H1 (cell line): ENCODE measurements around the gene GPER1. TPM values are rescaled to one million over a fixed set of nuclear protein-coding genes. Genes with fewer than 3 reads are reported as not detected.

Experiments
- CTCF ChIA-PET: fragments of 300-600 bp; sonication (Branson Sonifier 250); formaldehyde crosslinking; loops from one replicate; lab custom pipeline; 2021; ENCODE audit not compliant: partially characterized antibody; lab: Charles Lee
- POLR2A ChIA-PET: fragments of 300-600 bp; sonication (Branson Sonifier 250); formaldehyde crosslinking; loops from one replicate; lab custom pipeline; 2021; ENCODE audit warnings: inconsistent platforms; ENCODE audit not compliant: partially characterized antibody; lab: Charles Lee
- DNase-seq, 2 experiments: peaks; one replicate each; pipeline versions ENCODE4 v3.0.0 to v3.0.0-alpha.2; 2010 to 2022; ENCODE audit warnings: low spot score in 2 of 2, low read depth in 1 of 2, mixed read lengths in 1 of 2
- FAIRE-seq: peaks from 2 replicates; lab custom pipeline; 2011; peaks lifted over from hg19 to GRCh38; lab: Jason Lieb, UNC
- H2AFZ ChIP-seq: 2 replicates; pipeline ENCODE4 v1.8.1; 2012; ENCODE audit warnings: low read length, inconsistent platforms
- H2AK5ac ChIP-seq: 2 replicates; pipeline ENCODE4 v1.6.1; 2013; ENCODE audit warnings: low read depth, low read length
- H2BK120ac ChIP-seq: replicated peaks from 2 replicates; pipeline ENCODE3; 2013; ENCODE audit warnings: low read depth, low read length, inconsistent platforms
- H2BK12ac ChIP-seq: 2 replicates; pipeline ENCODE4 v1.6.1; 2013; ENCODE audit warnings: low read depth, low read length
- H2BK15ac ChIP-seq: 2 replicates; pipeline ENCODE4 v1.6.1; 2013; ENCODE audit warnings: low read length
- H2BK20ac ChIP-seq: 2 replicates; pipeline ENCODE4 v1.6.1; 2013; ENCODE audit warnings: low read length
- H2BK5ac ChIP-seq: 2 replicates; pipeline ENCODE4 v1.6.1; 2013; ENCODE audit warnings: low read depth, low read length
- H3K14ac ChIP-seq: 2 replicates; pipeline ENCODE4 v1.6.1; 2013; ENCODE audit warnings: inconsistent platforms; ENCODE audit not compliant: insufficient read length
- H3K18ac ChIP-seq: 2 replicates; pipeline ENCODE4 v1.6.1; 2013; ENCODE audit warnings: low read length; ENCODE audit errors: extremely low read depth
- H3K23ac ChIP-seq: 2 replicates; pipeline ENCODE4 v1.6.1; 2013; ENCODE audit warnings: inconsistent platforms; ENCODE audit not compliant: insufficient read length
- H3K23me2 ChIP-seq: 2 replicates; pipeline ENCODE4 v1.6.1; 2013; ENCODE audit warnings: low read depth, low read length
- H3K27ac ChIP-seq: 2 replicates; pipeline ENCODE4 v1.6.1; 2011; ENCODE audit warnings: low read depth, low read length, inconsistent platforms
- H3K27me3 ChIP-seq, 4 experiments: replicated peaks in 1 of 4; 1 replicate in 1 of 4; 2 replicates in 3 of 4; pipeline versions ENCODE4 v1.6.1 to v1.8.1; 2011 to 2013; ENCODE audit warnings: low read length in 3 of 4, mild to moderate bottlenecking in 3 of 4, inconsistent platforms in 2 of 4, mixed read lengths in 2 of 4, moderate library complexity in 1 of 4; ENCODE audit not compliant: control insufficient read depth in 3 of 4, insufficient read depth in 3 of 4; ENCODE audit errors: extremely low read depth in 1 of 4
- H3K36me3 ChIP-seq, 4 experiments: 2 replicates each; pipeline versions ENCODE4 v1.6.1 to v1.8.1; 2011 to 2013; ENCODE audit warnings: mild to moderate bottlenecking in 4 of 4, low read length in 3 of 4, moderate library complexity in 2 of 4, control low read depth in 1 of 4, inconsistent platforms in 1 of 4; ENCODE audit not compliant: insufficient read depth in 4 of 4, control insufficient read depth in 2 of 4
- H3K4ac ChIP-seq: replicated peaks from 2 replicates; pipeline ENCODE3; 2013; ENCODE audit warnings: low read length, low read depth, mixed read lengths, inconsistent platforms; ENCODE audit not compliant: insufficient read length
- H3K4me1 ChIP-seq, 4 experiments: replicated peaks in 1 of 4; 1 replicate in 1 of 4; 2 replicates in 3 of 4; pipeline versions ENCODE4 v1.6.1 to v1.8.1; 2011 to 2013; ENCODE audit warnings: low read length in 3 of 4, inconsistent platforms in 2 of 4, mixed read lengths in 1 of 4; ENCODE audit not compliant: insufficient read depth in 4 of 4, control insufficient read depth in 3 of 4
- H3K4me2 ChIP-seq, 2 experiments: 2 replicates each; pipeline versions ENCODE4 v1.6.1 to v1.8.1; 2011 to 2013; ENCODE audit warnings: low read depth in 2 of 2, low read length in 2 of 2, control low read depth in 1 of 2, inconsistent platforms in 1 of 2, mild to moderate bottlenecking in 1 of 2; ENCODE audit not compliant: insufficient read depth in 1 of 2
- H3K4me3 ChIP-seq, 4 experiments: fragments of 200-600, 300-600 bp in 1 of 4; sonication (generic), shearing (Covaris generic), sonication (Bioruptor Twin) in 1 of 4; 2 replicates each; pipeline versions ENCODE4 v1.5.1 to v1.8.1; 2011 to 2016; ENCODE audit warnings: low read length in 4 of 4, low read depth in 3 of 4, control low read depth in 2 of 4, inconsistent platforms in 2 of 4, mild to moderate bottlenecking in 2 of 4, mixed read lengths in 1 of 4, moderate library complexity in 1 of 4; ENCODE audit not compliant: insufficient read depth in 2 of 4; ENCODE audit errors: extremely low read depth in 1 of 4
- H3K56ac ChIP-seq: replicated peaks from 2 replicates; pipeline ENCODE3; 2013; ENCODE audit warnings: low read depth, mild to moderate bottlenecking, mixed read lengths, low read length, inconsistent platforms; ENCODE audit not compliant: insufficient read length
- H3K79me1 ChIP-seq: 2 replicates; pipeline ENCODE4 v1.6.1; 2013; ENCODE audit warnings: low read depth, low read length, control low read depth
- H3K79me2 ChIP-seq, 2 experiments: 2 replicates each; pipeline versions ENCODE4 v1.6.1 to v1.8.1; 2012 to 2013; ENCODE audit warnings: low read length in 2 of 2, mild to moderate bottlenecking in 2 of 2, inconsistent platforms in 1 of 2; ENCODE audit not compliant: insufficient read depth in 2 of 2, control insufficient read depth in 1 of 2
- H3K9ac ChIP-seq, 4 experiments: replicated peaks in 1 of 4; 1 replicate in 1 of 4; 2 replicates in 3 of 4; pipeline versions ENCODE4 v1.6.1 to v1.8.1; 2011 to 2013; ENCODE audit warnings: low read depth in 3 of 4, low read length in 3 of 4, control low read depth in 2 of 4, mild to moderate bottlenecking in 2 of 4, moderate library complexity in 2 of 4, inconsistent platforms in 1 of 4; ENCODE audit errors: extremely low read depth in 1 of 4
- H3K9me3 ChIP-seq, 2 experiments: 2 replicates each; pipeline versions ENCODE4 v1.6.1 to v1.8.1; 2012 to 2013; ENCODE audit warnings: mild to moderate bottlenecking in 2 of 2, moderate library complexity in 2 of 2, control low read depth in 1 of 2, inconsistent platforms in 1 of 2, low read depth in 1 of 2, low read length in 1 of 2, mixed read lengths in 1 of 2; ENCODE audit not compliant: insufficient read depth in 2 of 2
- H4K20me1 ChIP-seq, 2 experiments: replicated peaks in 1 of 2; 2 replicates each; pipeline versions ENCODE3 to v1.8.1; 2011 to 2013; ENCODE audit warnings: inconsistent platforms in 2 of 2, low read length in 2 of 2, mild to moderate bottlenecking in 1 of 2; ENCODE audit not compliant: insufficient read depth in 2 of 2, control insufficient read depth in 1 of 2
- H4K5ac ChIP-seq: 2 replicates; pipeline ENCODE4 v1.6.1; 2013; ENCODE audit warnings: low read length, low read depth, mixed read lengths, inconsistent platforms; ENCODE audit not compliant: insufficient read length
- H4K8ac ChIP-seq: 2 replicates; pipeline ENCODE4 v1.8.0; 2013; ENCODE audit warnings: mild to moderate bottlenecking, moderate library complexity, low read length, inconsistent platforms; ENCODE audit not compliant: insufficient read depth; ENCODE audit errors: extremely low read depth
- H4K91ac ChIP-seq: replicated peaks from 2 replicates; pipeline ENCODE3; 2013; ENCODE audit warnings: low read length, mixed read lengths, inconsistent platforms; ENCODE audit not compliant: insufficient read length
- BRCA1 ChIP-seq: IDR thresholded peaks from 2 replicates; pipeline ENCODE4 v1.6.1; 2012; ENCODE audit warnings: low read depth, low read length, improper control_type of control experiment
- CBX8 ChIP-seq: fragments of 300-800, 300-1000 bp; sonication (generic); IDR thresholded peaks from 2 replicates; pipeline ENCODE4 v1.7.1; 2016; ENCODE audit warnings: low read depth, low read length, borderline replicate concordance
- CHD2 ChIP-seq: IDR thresholded peaks from 2 replicates; pipeline ENCODE4 v1.6.1; 2012; ENCODE audit warnings: low read length, improper control_type of control experiment
- KDM1A ChIP-seq: fragments of 200-600, 300-600 bp; sonication (generic); IDR thresholded peaks from 2 replicates; pipeline ENCODE4 v1.7.1; 2016; ENCODE audit warnings: mild to moderate bottlenecking, low read length, borderline replicate concordance
- PHF8 ChIP-seq: fragments of 200-600 bp; sonication (generic); conservative IDR thresholded peaks from 2 replicates; pipeline ENCODE4 v1.7.1; 2012; ENCODE audit warnings: low read depth, mild to moderate bottlenecking, inconsistent platforms, low read length, moderate library complexity
- RAD21 ChIP-seq, 2 experiments: IDR thresholded peaks in 1 of 2; conservative IDR thresholded peaks in 1 of 2; 2 replicates each; pipeline ENCODE4 v1.6.1; 2011; ENCODE audit warnings: low read depth in 2 of 2, low read length in 2 of 2, improper control_type of control experiment in 1 of 2, inconsistent platforms in 1 of 2, mild to moderate bottlenecking in 1 of 2, moderate library complexity in 1 of 2
- SP1 ChIP-seq: IDR thresholded peaks from 2 replicates; pipeline ENCODE4 v1.6.1; 2011; ENCODE audit warnings: low read depth, low read length
- TCF12 ChIP-seq: IDR thresholded peaks from 2 replicates; pipeline ENCODE4 v1.6.1; 2011; ENCODE audit warnings: low read depth, mild to moderate bottlenecking, low read length
- WGBS, 2 experiments: shearing (Covaris generic) in 1 of 2; methylation state at CpG; one replicate each; pipeline versions ENCODE4 v1.1.6 to v1.1.7; 2013 to 2015; ENCODE audit warnings: low lambda C conversion rate in 2 of 2, mixed read lengths in 2 of 2, inconsistent platforms in 1 of 2, low coverage in 1 of 2, missing lambda C conversion rate in 1 of 2; ENCODE audit not compliant: insufficient replicate concordance in 2 of 2, insufficient coverage in 1 of 2, insufficient read length in 1 of 2; ENCODE audit errors: extremely low coverage in 1 of 2, missing lambda C conversion rate in 1 of 2; 5-methylcytosine and 5-hydroxymethylcytosine counted together
- polyA plus RNA-seq, 7 experiments: library from polyadenylated mRNA; depleted of rRNA in 3 of 7; stranded (reverse) in 5 of 7; unstranded in 2 of 7; fragments of >200 nt in 5 of 7; fragments of 200-250 nt in 2 of 7; gene quantifications; 1 replicate in 5 of 7; 2 replicates in 1 of 7; 4 replicates in 1 of 7; pipeline versions ENCODE4 v1.2.1 to v1.2.3, GENCODE V29; 2011 to 2013; ENCODE audit warnings: missing spikeins in 2 of 7, mixed read lengths in 2 of 7
- total RNA-seq: library from RNA; stranded (reverse); fragmentation: NEBNext Ultra II Directional; extraction: Animal tissue kit (Norgen Biotek cat#: 25700); gene quantifications from 2 replicates; pipeline ENCODE4 v1.2.1, GENCODE V29; 2021
- TF ChIP-seq, protein P1 (sequence below), 3 experiments: IDR thresholded peaks; 1 replicate in 2 of 3; 2 replicates in 1 of 3; pipeline versions ENCODE4 v1.5.1 to v1.6.1; 2011; ENCODE audit warnings: low read length in 3 of 3, mild to moderate bottlenecking in 3 of 3, inconsistent platforms in 2 of 3, low read depth in 1 of 3, moderate library complexity in 1 of 3; ENCODE audit not compliant: insufficient read depth in 1 of 3; ENCODE audit errors: control extremely low read depth in 1 of 3
- TF ChIP-seq, protein P2 (sequence below): IDR thresholded peaks from 2 replicates; pipeline ENCODE4 v1.6.1; 2012; ENCODE audit warnings: inconsistent platforms

GPER1 gene
- total and polyA plus RNA-seq, 2 of the 8 experiments (the other 6 are each of a cell fraction or from before 2014, with no cell fraction given), result 0.24 to 0.47 TPM

DNA sequence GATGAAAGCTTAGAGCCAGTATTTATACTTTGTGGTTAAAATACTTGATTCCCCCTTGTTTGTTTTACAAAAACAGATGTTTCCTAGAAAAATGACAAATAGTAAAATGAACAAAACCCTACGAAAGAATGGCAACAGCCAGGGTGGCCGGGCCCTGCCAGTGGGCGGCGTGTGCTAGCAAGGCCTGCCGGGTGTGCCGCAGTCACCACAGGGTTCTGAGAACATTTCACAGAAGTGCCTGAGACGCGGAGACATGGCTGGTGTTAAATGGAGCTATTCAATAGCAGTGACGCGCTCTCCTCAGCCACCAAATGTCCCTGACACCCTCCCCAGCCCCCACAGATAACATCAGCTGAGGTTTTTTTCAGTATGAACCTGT, 29.1 kb upstream of the GPER1 start:
- H2BK15ac ChIP-seq, result no peak overlapping the region
- H4K5ac ChIP-seq, result no peak overlapping the region
- no peak overlapping the region for H2BK12ac ChIP-seq
- FAIRE-seq (no peak), DNase-seq (no peak)
- 97% methylated on average over 10 of the region's 10 CpGs; no CpG with 5 or more reads in 1 of the 2 experiments for WGBS, 2 experiments
- no peaks in the 10 kb centered on the region for H3K9me3 ChIP-seq
- peaks cover 3% of the 10 kb centered on the region; the same call in 1 of the 2 replicates for H3K79me1 ChIP-seq
- no peak overlapping the region for H3K18ac ChIP-seq
- H4K91ac ChIP-seq, result no peak overlapping the region
- ChIA-PET POLR2A (interaction anchor here (1.3 to 1.9 kb wide), 2 partner anchors 14 to 16 kb away, joined by 3 to 8 read pairs; partner anchors contain the start of gene GPR146), CTCF (interaction anchor here (0.9 to 8.1 kb wide), 9 partner anchors 9 to 111 kb away, joined by 3 to 76 read pairs (median 4); partner anchors contain the start of gene GPR146)
- H3K14ac ChIP-seq, result no peak overlapping the region
- H2AK5ac ChIP-seq, result no peak overlapping the region
- H3K9ac ChIP-seq, result no peak overlapping the region
- H3K23ac ChIP-seq, result no peak overlapping the region
- no peak overlapping the region for H3K4ac ChIP-seq
- H2BK5ac ChIP-seq, result no peak overlapping the region
- peaks cover 5 to 6% of the 10 kb centered on the region in 2 experiments for H4K20me1 ChIP-seq
- H3K27ac ChIP-seq, result no peak overlapping the region
- peaks cover 0 to 21% (median 11%) of the 10 kb centered on the region in 4 experiments; a peak in 6 of 7 replicates for H3K4me1 ChIP-seq
- H3K4me2 ChIP-seq, result peak overlapping the region; percentile 52 to 62; a peak in 2 of 4 replicates
- no peak overlapping the region for H2BK120ac ChIP-seq
- H3K56ac ChIP-seq, result no peak overlapping the region
- no peaks in the 10 kb centered on the region; the same call in 1 of the 2 replicates for H3K23me2 ChIP-seq
- H3K79me2 ChIP-seq, result no peaks in the 10 kb centered on the region
- peaks cover 0 to 11% (median 0%) of the 10 kb centered on the region in 4 experiments; a peak in 1 of 8 replicates for H3K36me3 ChIP-seq
- H3K4me3 ChIP-seq, result peak overlapping the region in 1 of 4 experiments; percentile 48; a peak in 2 of 8 replicates
- no peaks in the 10 kb centered on the region for H3K27me3 ChIP-seq
- H2BK20ac ChIP-seq, result no peak overlapping the region
- no peak overlapping the region for H4K8ac ChIP-seq
- no peak overlapping the region for H2AFZ ChIP-seq
- TF ChIP-seq RAD21 (IDR thresholded peaks at IDR 0.05 in 1 of 2, conservative IDR thresholded peaks at IDR 0.05 in 1 of 2; ENCODE audit: low read depth in 2 of 2, low read length in 2 of 2), result no peak
- TF ChIP-seq, protein P1, sequence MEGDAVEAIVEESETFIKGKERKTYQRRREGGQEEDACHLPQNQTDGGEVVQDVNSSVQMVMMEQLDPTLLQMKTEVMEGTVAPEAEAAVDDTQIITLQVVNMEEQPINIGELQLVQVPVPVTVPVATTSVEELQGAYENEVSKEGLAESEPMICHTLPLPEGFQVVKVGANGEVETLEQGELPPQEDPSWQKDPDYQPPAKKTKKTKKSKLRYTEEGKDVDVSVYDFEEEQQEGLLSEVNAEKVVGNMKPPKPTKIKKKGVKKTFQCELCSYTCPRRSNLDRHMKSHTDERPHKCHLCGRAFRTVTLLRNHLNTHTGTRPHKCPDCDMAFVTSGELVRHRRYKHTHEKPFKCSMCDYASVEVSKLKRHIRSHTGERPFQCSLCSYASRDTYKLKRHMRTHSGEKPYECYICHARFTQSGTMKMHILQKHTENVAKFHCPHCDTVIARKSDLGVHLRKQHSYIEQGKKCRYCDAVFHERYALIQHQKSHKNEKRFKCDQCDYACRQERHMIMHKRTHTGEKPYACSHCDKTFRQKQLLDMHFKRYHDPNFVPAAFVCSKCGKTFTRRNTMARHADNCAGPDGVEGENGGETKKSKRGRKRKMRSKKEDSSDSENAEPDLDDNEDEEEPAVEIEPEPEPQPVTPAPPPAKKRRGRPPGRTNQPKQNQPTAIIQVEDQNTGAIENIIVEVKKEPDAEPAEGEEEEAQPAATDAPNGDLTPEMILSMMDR (IDR thresholded peaks at IDR 0.05; ENCODE audit: control extremely low read depth in 1 of 3, insufficient read depth in 1 of 3, low read depth in 1 of 3, low read length in 3 of 3), result no peak
- TF ChIP-seq, protein P2, sequence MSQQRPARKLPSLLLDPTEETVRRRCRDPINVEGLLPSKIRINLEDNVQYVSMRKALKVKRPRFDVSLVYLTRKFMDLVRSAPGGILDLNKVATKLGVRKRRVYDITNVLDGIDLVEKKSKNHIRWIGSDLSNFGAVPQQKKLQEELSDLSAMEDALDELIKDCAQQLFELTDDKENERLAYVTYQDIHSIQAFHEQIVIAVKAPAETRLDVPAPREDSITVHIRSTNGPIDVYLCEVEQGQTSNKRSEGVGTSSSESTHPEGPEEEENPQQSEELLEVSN, result no peak
- no peak for TF ChIP-seq SP1
- TF ChIP-seq CBX8, result no peak
- TF ChIP-seq BRCA1, result no peak
- TF ChIP-seq TCF12, result no peak
- no peak for TF ChIP-seq PHF8
- no peak for TF ChIP-seq CHD2
- no peak for TF ChIP-seq KDM1A
